Measurements from ENCODE around the gene MYO1C. TPM values are rescaled to one million over a fixed set of nuclear protein-coding genes. Genes with fewer than 3 reads are reported as not detected.

The MYO1C gene
- total and polyA plus RNA-seq, 2 experiments from 2014 or later, result 197 to 218 TPM

DNA sequence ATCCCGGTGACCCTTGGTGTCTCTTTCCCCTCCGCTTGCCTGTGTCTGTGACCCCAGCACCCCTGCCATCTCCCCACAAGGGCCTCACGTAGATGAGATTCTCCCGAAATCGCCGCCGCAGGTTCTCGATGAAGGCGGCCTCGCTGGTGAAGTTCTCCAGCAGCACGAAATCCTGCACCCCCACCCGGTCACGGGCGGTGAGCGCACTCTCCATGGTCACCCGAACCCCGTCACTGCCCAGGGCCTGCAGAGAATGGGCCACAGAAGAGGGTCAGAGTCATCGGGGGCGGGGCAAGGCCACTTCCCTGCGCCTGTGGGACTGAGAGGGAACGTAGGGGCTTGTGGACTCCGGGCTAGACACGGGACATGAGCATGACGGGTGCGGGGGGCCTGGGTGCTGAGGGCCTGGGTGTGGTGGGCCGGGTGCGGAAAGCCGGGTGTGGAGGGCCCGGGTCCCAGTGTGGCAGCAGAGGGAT, 8.4 kb downstream of the MYO1C start:
- Histone ChIP-seq H3K36me3 (ENCODE audit: low read depth) (peaks cover 7% of the 10 kb centered on the region; the same call in 1 of the 2 replicates), H2AFZ (no peak overlapping the region), H3K27me3 (replicated peaks; ENCODE audit: insufficient read depth) (no peaks in the 10 kb centered on the region), H3K9ac (no peak overlapping the region; the same call in 1 of the 2 replicates), H3K79me2 (ENCODE audit: insufficient read depth) (peaks cover 53% of the 10 kb centered on the region), H4K20me1 (ENCODE audit: insufficient read depth) (no peaks in the 10 kb centered on the region), H3K27ac (no peak overlapping the region), H3K4me3 (peak overlapping the region; percentile 84; the same call in 1 of the 2 replicates), H3F3A (ENCODE audit: insufficient read depth) (peaks cover 21% of the 10 kb centered on the region), H3K9me3 (ENCODE audit: low read depth) (no peaks in the 10 kb centered on the region), H3K9me2 (ENCODE audit: insufficient read depth) (no peaks in the 10 kb centered on the region), H3K4me2 (ENCODE audit: unreplicated experiment) (peak overlapping the region; percentile 42), H3K4me1 (ENCODE audit: insufficient read depth) (peaks cover 7% of the 10 kb centered on the region; the same call in 1 of the 2 replicates)
- WGBS, 2 experiments (ENCODE audit: low coverage in 1 of 2, low lambda C conversion rate in 2 of 2, missing lambda C conversion rate in 2 of 2), result 96 to 97% methylated on average over 28 to 29 of the region's 29 CpGs
- TF ChIP-seq EZH2phosphoT487 (IDR thresholded peaks at IDR 0.05; ENCODE audit: insufficient read depth, low read depth), result no peak
- in situ Hi-C loops (cut with MboI), result no loop called here
- DNase-seq, result no peak

DNA sequence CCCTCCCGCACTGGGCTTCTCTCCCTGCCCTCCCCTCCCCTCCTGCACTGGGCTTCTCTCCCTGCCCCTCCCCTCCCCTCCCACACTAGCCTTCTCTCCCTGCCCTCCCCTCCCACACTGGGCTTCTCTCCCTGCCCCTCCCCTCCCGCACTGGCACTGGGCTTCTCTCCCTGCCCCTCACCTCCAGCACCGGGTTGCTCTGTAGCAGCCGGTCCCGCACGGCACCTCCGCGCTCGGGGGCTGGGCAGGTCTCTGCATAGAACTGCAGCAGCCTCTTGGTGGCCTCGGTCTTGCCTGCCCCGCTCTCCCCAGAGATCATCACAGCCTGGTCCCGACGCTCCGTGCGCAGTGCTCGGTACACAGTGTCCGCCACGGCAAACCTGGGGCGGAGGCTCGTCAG, 9.8 kb downstream of the MYO1C start:
- no peak overlapping the region for H3K4me2 ChIP-seq (ENCODE audit: unreplicated experiment)

DNA sequence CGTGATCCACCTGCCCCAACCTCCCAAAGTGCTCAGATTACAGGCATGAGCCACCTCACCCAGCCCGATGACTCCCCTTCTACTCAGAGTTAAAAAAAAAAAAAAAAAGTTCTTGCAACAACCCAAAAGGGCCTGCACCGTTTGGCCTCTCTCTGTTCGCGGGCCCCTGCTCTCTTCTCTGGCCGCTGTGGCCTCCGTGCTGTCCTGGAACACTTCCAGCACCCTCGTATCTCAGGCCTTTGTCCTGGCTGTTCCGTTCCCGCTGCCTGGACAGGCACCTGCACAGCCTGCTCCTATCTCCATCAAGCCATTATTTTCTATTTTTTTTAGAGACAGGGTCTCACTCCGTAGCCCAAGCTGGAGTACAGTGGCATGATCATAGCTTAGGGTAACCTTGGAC, 10.8 kb downstream of the MYO1C start:
- H3K27ac ChIP-seq, result no peak overlapping the region
- WGBS, 2 experiments (ENCODE audit: low coverage in 1 of 2, low lambda C conversion rate in 2 of 2, missing lambda C conversion rate in 2 of 2), result 84 to 85% methylated on average over 11 of the region's 11 CpGs
- DNase-seq, result peak; percentile 28
- peaks cover 24% of the 10 kb centered on the region; the same call in 1 of the 2 replicates for H3K36me3 ChIP-seq (ENCODE audit: low read depth)
- H3K4me1 ChIP-seq (ENCODE audit: insufficient read depth), result no peaks in the 10 kb centered on the region
- H3K27me3 ChIP-seq (replicated peaks; ENCODE audit: insufficient read depth), result no peaks in the 10 kb centered on the region
- in situ Hi-C loops (cut with MboI), result no loop called here
- H3K9me3 ChIP-seq (ENCODE audit: low read depth), result no peaks in the 10 kb centered on the region
- no peak overlapping the region for H2AFZ ChIP-seq
- no peak overlapping the region for H3K4me3 ChIP-seq
- no peaks in the 10 kb centered on the region for H4K20me1 ChIP-seq (ENCODE audit: insufficient read depth)
- 0 out of 2 replicates have a peak, but pooled peaks cover 11% of the 10 kb centered on the region for H3F3A ChIP-seq (ENCODE audit: insufficient read depth)
- H3K9me2 ChIP-seq (ENCODE audit: insufficient read depth), result no peaks in the 10 kb centered on the region
- TF ChIP-seq EZH2phosphoT487 (IDR thresholded peaks at IDR 0.05; ENCODE audit: insufficient read depth, low read depth) (no peak), EZH2 (IDR thresholded peaks at IDR 0.05; ENCODE audit: insufficient read depth, poor library complexity, severe bottlenecking) (no peak)
- no peak overlapping the region for H3K9ac ChIP-seq
- peaks cover 52% of the 10 kb centered on the region for H3K79me2 ChIP-seq (ENCODE audit: insufficient read depth)
- no peak overlapping the region for H3K4me2 ChIP-seq (ENCODE audit: unreplicated experiment)

More for the DNA sequence above, 9.8 kb downstream of the MYO1C start:
- Histone ChIP-seq H2AFZ (no peak overlapping the region), H4K20me1 (ENCODE audit: insufficient read depth) (no peaks in the 10 kb centered on the region), H3K79me2 (ENCODE audit: insufficient read depth) (peaks cover 52% of the 10 kb centered on the region), H3K4me1 (ENCODE audit: insufficient read depth) (no peaks in the 10 kb centered on the region), H3K9me3 (ENCODE audit: low read depth) (no peaks in the 10 kb centered on the region), H3K27me3 (replicated peaks; ENCODE audit: insufficient read depth) (no peaks in the 10 kb centered on the region), H3K4me3 (no peak overlapping the region), H3K9me2 (ENCODE audit: insufficient read depth) (no peaks in the 10 kb centered on the region), H3F3A (ENCODE audit: insufficient read depth) (0 out of 2 replicates have a peak, but pooled peaks cover 13% of the 10 kb centered on the region), H3K9ac (no peak overlapping the region), H3K36me3 (ENCODE audit: low read depth) (peaks cover 17% of the 10 kb centered on the region; the same call in 1 of the 2 replicates), H3K27ac (no peak overlapping the region)
- in situ Hi-C loops (cut with MboI), result no loop called here
- no peak for DNase-seq
- WGBS, 2 experiments (ENCODE audit: low coverage in 1 of 2, low lambda C conversion rate in 2 of 2, missing lambda C conversion rate in 2 of 2), result 50 to 51% methylated on average over 14 to 20 of the region's 20 CpGs
- TF ChIP-seq EZH2phosphoT487 (IDR thresholded peaks at IDR 0.05; ENCODE audit: insufficient read depth, low read depth), result no peak
- TF ChIP-seq EZH2 (IDR thresholded peaks at IDR 0.05; ENCODE audit: insufficient read depth, poor library complexity, severe bottlenecking), result no peak

DNA sequence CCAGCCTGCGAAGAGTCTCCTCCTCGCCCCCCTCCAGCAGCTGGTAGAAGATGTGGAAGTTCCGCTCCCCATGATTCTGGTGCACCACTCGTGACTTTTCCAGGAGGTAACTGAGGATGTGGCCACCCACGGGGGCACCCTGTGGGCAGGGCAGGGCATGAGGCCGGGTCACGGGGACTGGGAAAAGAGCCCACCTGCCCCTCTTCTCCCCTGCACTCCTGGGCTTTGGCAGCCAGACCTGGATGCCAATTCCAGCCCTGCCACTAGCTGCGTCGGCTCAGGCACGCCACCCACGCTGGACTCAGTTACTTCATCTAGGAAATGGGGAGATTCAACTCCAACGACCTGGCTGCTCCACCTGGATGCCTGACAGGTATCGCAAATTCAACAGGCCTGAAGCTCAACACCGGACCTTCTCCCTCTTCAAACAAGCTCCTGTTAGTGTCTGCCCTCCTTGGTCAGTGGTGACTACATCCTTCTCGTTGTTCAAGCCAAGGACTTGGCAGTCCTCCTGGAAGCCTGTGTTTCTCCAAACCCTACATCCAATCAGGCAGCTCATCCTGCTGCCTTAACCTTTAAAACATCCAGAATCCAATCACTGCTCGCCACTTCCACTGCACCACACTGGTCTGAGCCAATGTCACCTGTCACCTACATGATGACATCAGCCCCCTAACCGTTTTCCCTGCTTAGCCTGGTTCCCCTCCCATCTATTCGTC, 11.6 kb downstream of the MYO1C start:
- in situ Hi-C loops (cut with MboI), result no loop called here
- Histone ChIP-seq H3K9me2 (ENCODE audit: insufficient read depth) (no peaks in the 10 kb centered on the region), H3K4me2 (ENCODE audit: unreplicated experiment) (no peak overlapping the region)

More for the DNA sequence above, 11.6 kb downstream of the MYO1C start:
- Histone ChIP-seq H3K27me3 (replicated peaks; ENCODE audit: insufficient read depth) (no peaks in the 10 kb centered on the region), H2AFZ (no peak overlapping the region), H4K20me1 (ENCODE audit: insufficient read depth) (no peaks in the 10 kb centered on the region), H3K4me1 (ENCODE audit: insufficient read depth) (no peaks in the 10 kb centered on the region), H3K79me2 (ENCODE audit: insufficient read depth) (peaks cover 49% of the 10 kb centered on the region), H3K4me3 (no peak overlapping the region), H3F3A (ENCODE audit: insufficient read depth) (0 out of 2 replicates have a peak, but pooled peaks cover 9% of the 10 kb centered on the region), H3K9me3 (ENCODE audit: low read depth) (no peaks in the 10 kb centered on the region), H3K36me3 (ENCODE audit: low read depth) (peaks cover 31% of the 10 kb centered on the region; the same call in 1 of the 2 replicates), H3K9ac (no peak overlapping the region), H3K27ac (no peak overlapping the region)
- TF ChIP-seq EZH2phosphoT487 (IDR thresholded peaks at IDR 0.05; ENCODE audit: insufficient read depth, low read depth) (no peak), EZH2 (IDR thresholded peaks at IDR 0.05; ENCODE audit: insufficient read depth, poor library complexity, severe bottlenecking) (no peak)
- WGBS, 2 experiments (ENCODE audit: low coverage in 1 of 2, low lambda C conversion rate in 2 of 2, missing lambda C conversion rate in 2 of 2), result 79 to 80% methylated on average over 17 to 18 of the region's 18 CpGs
- peak; percentile 77 for DNase-seq
